ENCODE measurements around the gene PIP5K1B.

GRCh38 chr9:69019808-69020207, 314.8 kb downstream of the PIP5K1B start:
- TF ChIP-seq CTCF (IDR thresholded peaks at IDR 0.05; ENCODE audit: low read length) (no peak), EZH2phosphoT487 (IDR thresholded peaks at IDR 0.05; ENCODE audit: low read length) (no peak), EZH2 (optimal IDR thresholded peaks at IDR 0.05; ENCODE audit: low read depth, low read length) (no peak)

All from MM.1S (cell line).